H54 (cell line): Measurements from ENCODE around the gene POLR2B.
"Not testable (repeated sequence)": the region's sequence is repeated elsewhere in the genome, so short reads cannot be mapped to it uniquely, and the experiment has no call there.

ENCODE experiments used
- DNase-seq: peaks from one replicate; pipeline ENCODE4 v3.0.0; 2011; ENCODE audit warnings: low spot score, mixed read lengths; ENCODE audit not compliant: insufficient read length
- FAIRE-seq: peaks from 3 replicates; lab custom pipeline; 2011; peaks lifted over from hg19 to GRCh38; lab: Jason Lieb, UNC
- POLR2A ChIP-seq: IDR thresholded peaks from 2 replicates; pipeline ENCODE4 v1.6.1; 2011; ENCODE audit warnings: low read depth, mild to moderate bottlenecking, low read length

POLR2B gene

DNA sequence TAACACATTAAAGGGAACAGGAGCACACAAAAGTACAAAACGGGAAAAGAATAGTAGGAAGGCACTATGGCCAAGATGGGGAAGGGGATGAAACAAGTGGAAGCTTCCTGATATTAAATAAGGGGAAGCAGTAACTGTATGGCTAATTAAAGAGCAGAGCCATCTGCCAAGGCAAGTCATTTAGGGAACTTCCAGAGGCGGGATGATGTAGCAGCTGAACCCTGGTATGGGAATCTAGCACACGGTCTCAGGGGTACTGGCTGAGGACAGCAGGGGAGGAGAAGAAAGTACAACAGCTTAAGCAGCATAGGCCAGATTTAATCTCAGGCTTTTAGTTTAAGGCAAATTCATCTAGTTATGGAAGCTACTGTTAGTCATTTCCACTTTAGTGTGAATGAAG is 72.4 kb downstream of the POLR2B start:
- DNase-seq (no peak), FAIRE-seq (no peak)
- TF ChIP-seq POLR2A = no peak

DNA sequence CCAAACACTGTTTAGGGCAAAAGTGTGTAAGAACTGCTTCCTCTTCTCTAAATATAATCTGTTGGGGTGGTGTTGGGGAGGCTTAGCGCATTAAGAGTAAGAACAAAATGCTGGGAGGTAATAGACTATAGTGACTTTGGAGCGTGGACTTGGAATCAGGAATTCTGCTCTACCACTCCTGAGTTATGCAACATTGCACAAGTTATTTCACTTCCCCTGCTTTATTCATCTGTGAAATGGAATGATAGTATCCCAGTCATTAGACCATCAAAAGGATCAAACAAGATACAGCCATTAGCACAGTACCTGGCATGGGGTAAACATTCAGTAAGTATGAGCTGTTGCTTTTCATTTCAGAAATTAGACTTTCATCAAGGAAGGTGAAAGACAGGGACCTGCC is 72.8 kb downstream of the POLR2B start:
- no peak for TF ChIP-seq POLR2A
- FAIRE-seq (no peak), DNase-seq (no peak)

DNA sequence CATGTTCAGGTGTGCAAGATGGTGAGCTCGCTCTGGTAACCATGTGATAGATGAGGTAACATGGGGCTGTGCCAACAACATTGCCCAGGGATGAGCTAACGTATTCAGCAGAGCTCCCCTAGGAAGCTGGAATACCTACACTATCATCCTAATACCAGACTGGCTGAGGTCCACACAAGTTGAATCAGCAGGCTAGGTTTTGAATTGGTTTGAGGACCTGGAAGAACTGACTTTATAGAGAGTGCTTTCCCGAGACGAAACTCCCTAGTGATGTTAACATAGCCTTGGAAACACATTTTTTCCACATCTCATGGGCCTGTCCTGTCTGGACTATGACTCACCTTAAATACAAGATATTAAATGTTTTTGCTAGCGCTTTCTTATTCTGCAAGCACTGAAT is 74.8 kb downstream of the POLR2B start:
- FAIRE-seq (no peak), DNase-seq (no peak)
- no peak for TF ChIP-seq POLR2A

GRCh38 chr4:57055886-57056285 is 77.2 kb downstream of the POLR2B start:
- DNase-seq (no peak), FAIRE-seq (no peak)
- no peak for TF ChIP-seq POLR2A

- no peak for FAIRE-seq
- TF ChIP-seq POLR2A = no peak
- DNase-seq = no peak
Measured at GRCh38 chr4:57059890-57060716, 81.4 kb downstream of the POLR2B start.

DNA sequence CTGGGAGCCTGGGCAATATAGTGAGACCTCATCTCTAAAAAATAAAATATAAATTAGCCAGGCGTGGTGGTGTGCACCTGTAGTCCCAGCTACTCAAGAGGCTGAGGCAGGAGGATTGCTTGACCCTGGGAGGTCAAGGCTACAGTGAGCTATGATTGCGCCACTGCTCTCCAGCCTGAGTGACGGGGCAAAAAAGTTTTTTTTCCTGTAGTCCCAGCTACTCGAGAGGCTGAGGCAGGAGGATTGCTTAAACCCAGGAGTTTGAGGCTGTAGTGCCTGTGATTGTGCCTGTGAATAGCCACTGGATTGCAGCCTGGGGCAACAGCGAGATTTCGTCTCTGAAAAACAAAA is 82.0 kb downstream of the POLR2B start:
- not testable (repeated sequence) for DNase-seq, FAIRE-seq

GRCh38 chr4:57061395-57061794 is 82.7 kb downstream of the POLR2B start:
- FAIRE-seq (no peak), DNase-seq (no peak)
- TF ChIP-seq POLR2A = no peak

DNA sequence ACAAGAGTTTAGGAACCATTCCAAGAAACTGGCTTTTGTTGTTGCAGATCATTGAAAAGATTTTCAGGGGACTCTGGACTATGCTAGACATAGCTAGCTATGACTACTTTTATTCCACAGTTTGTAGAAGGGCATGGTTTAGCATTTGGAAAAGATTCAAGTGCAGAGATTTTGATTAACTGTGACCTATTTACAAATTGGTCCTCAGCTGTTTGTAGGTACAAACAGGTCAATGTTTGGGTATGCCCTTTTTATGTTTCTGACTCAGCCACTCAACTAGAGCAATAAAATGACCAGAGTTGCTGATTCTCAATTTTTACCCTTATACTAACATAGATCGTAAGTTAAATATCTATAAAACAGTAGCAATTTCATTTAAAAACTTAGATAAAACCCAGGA is 84.8 kb downstream of the POLR2B start:
- no peak for DNase-seq
- TF ChIP-seq POLR2A = no peak
- FAIRE-seq = no peak

DNA sequence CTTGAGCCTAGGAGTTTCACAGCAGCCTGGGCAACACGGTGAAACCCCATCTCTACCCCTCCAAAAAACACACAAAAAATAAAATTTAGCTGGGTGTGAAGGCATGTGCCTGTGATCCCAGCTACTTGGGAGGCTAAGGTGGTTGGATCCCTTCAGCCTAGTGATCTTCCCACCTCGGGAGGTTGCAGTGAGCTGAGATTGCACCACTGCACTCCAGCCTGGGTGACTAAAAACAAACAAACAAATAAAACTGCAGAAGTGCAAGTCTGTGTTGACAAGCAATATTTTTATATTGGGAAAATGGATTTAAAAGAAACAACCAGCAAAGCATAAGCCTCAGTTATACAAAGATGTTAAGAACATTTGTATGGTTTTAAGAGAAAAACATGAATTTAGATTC is 85.4 kb downstream of the POLR2B start:
- no peak for TF ChIP-seq POLR2A
- DNase-seq = no peak
- FAIRE-seq = no peak

GRCh38 chr4:57064811-57065711 is 86.4 kb downstream of the POLR2B start:
- DNase-seq (peak; percentile 30), FAIRE-seq (no peak)
- TF ChIP-seq POLR2A = no peak

GRCh38 chr4:57065730-57066482 is 87.2 kb downstream of the POLR2B start:
- DNase-seq (no peak), FAIRE-seq (no peak)
- no peak for TF ChIP-seq POLR2A

DNA sequence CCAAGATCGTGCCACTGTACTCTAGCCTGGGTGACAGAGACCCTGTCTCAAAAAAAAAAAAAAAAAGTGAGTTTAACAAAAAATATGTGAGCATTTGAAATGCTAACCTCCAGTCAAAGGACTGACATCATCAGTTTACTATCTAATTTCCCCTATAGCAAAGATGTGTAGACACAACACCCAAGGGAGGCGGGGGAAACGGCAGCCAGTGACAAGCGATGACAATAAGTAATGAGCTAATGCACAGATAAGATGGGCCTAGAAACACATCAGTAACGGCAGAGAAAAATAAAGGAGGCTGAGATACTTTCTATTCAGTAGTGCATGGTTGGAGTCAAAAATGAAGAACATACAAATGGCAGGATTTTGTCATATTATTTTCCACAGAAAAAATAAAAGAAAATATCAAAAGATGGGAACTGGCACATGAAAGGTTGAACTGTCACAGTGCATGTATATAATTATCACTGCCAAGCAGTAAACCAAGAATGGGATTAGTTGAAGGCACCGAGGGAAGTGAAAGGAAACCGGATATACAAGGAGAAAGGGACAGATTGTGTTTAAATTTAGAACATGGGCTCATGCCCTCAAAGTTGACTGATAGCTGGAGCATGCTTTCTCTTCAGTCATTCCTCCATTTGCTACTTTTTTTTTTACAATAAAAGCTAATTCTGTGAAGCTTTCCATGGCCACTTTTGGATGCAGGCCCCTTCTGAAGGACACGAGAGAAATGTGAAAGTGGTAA is 89.7 kb downstream of the POLR2B start:
- no peak for TF ChIP-seq POLR2A
- DNase-seq = no peak
- no peak for FAIRE-seq

GRCh38 chr4:57070461-57070860 is 91.8 kb downstream of the POLR2B start:
- no peak for DNase-seq
- TF ChIP-seq POLR2A = no peak
- FAIRE-seq = no peak
